Measurements from ENCODE around the gene SOWAHA.

Gene SOWAHA

GRCh38 chr5:132830436-132831094 lies 17.5 kb downstream of the SOWAHA start, which contains the start of gene SHROOM1:
Gene SHROOM1 (minus strand): TSS chr5:132830647. CDS start chr5:132826140, 4,507 bp downstream.
- no peak for TF ChIP-seq CTCF (IDR thresholded peaks at IDR 0.05; ENCODE audit: insufficient read depth, low read depth, low read length, missing control alignments)

GRCh38 chr5:132831095-132831860 lies 18.2 kb downstream of the SOWAHA start:
- H3K4me3 ChIP-seq (ENCODE audit: low read length) = no peak overlapping the region
- no peak for TF ChIP-seq CTCF (IDR thresholded peaks at IDR 0.05; ENCODE audit: insufficient read depth, low read depth, low read length, missing control alignments)
- no peak for DNase-seq (ENCODE audit: low read depth)

More at GRCh38 chr5:132830436-132831094, 17.5 kb downstream of the SOWAHA start, which contains the start of gene SHROOM1:
- peak; percentile 35 for DNase-seq (ENCODE audit: low read depth)
- peak within 1 kb of the TSS; percentile 48 for H3K4me3 ChIP-seq (ENCODE audit: low read length)

- TF ChIP-seq CTCF (IDR thresholded peaks at IDR 0.05; ENCODE audit: insufficient read depth, low read depth, low read length, missing control alignments) = no peak
- DNase-seq (ENCODE audit: low read depth) = no peak
- no peak overlapping the region for H3K4me3 ChIP-seq (ENCODE audit: low read length)
Observed at GRCh38 chr5:132832612-132833011, 19.5 kb downstream of the SOWAHA start.

- DNase-seq (ENCODE audit: low read depth) = no peak
- no peak overlapping the region for H3K4me3 ChIP-seq (ENCODE audit: low read length)
- TF ChIP-seq CTCF (IDR thresholded peaks at IDR 0.05; ENCODE audit: insufficient read depth, low read depth, low read length, missing control alignments) = no peak
Observed at GRCh38 chr5:132834057-132834456, 21.0 kb downstream of the SOWAHA start.

- DNase-seq (ENCODE audit: low read depth) = no peak
- H3K4me3 ChIP-seq (ENCODE audit: low read length) = no peak overlapping the region
- no peak for TF ChIP-seq CTCF (IDR thresholded peaks at IDR 0.05; ENCODE audit: insufficient read depth, low read depth, low read length, missing control alignments)
Observed at GRCh38 chr5:132836852-132837251, 23.8 kb downstream of the SOWAHA start.

- no peak for TF ChIP-seq CTCF (IDR thresholded peaks at IDR 0.05; ENCODE audit: insufficient read depth, low read depth, low read length, missing control alignments)
- no peak for DNase-seq (ENCODE audit: low read depth)
Observed at GRCh38 chr5:132837868-132838267, 24.8 kb downstream of the SOWAHA start.

More at GRCh38 chr5:132837868-132838267, 24.8 kb downstream of the SOWAHA start:
- no peak overlapping the region for H3K4me3 ChIP-seq (ENCODE audit: low read length)
